Naive thymus-derived CD4-positive, alpha-beta T cell (primary cell): Measurements from ENCODE around the gene SLC12A1. TPM values are rescaled to one million over a fixed set of nuclear protein-coding genes. Genes with fewer than 3 reads are reported as not detected.

Experiments
- ATAC-seq: fragments of 150-1000 bp; cut with Tn5 transposase; 2 replicates; pipeline ENCODE4 v1.10.0; 2021; ENCODE audit warnings: mild to moderate bottlenecking, moderate library complexity
- CTCF ChIA-PET: fragments of 350-600 bp; sonication (Branson Sonifier 250); formaldehyde crosslinking; loops from one replicate; lab custom pipeline; 2021; ENCODE audit warnings: antibody characterized with exemption; lab: Charles Lee
- POLR2A ChIA-PET: fragments of 350-600 bp; sonication (Branson Sonifier 250); formaldehyde crosslinking; loops from one replicate; lab custom pipeline; 2021; ENCODE audit warnings: antibody characterized with exemption, inconsistent platforms; lab: Charles Lee
- DNase-seq, 9 donors: peaks; one replicate each; pipeline versions ENCODE4 v3.0.0 to v3.0.0-alpha.2; 2020 to 2022; ENCODE audit warnings: mixed read lengths in 1 of 9
- H3K27ac ChIP-seq: one replicate; pipeline ENCODE4 v1.7.0; 2013; ENCODE audit warnings: mild to moderate bottlenecking, low read depth, low read length, moderate library complexity
- H3K27me3 ChIP-seq, 2 donors: one replicate each; pipeline ENCODE4 v1.7.0; 2013; ENCODE audit warnings: low read length in 2 of 2, mild to moderate bottlenecking in 2 of 2, moderate library complexity in 2 of 2; ENCODE audit not compliant: control insufficient read depth in 2 of 2, insufficient read depth in 2 of 2
- H3K36me3 ChIP-seq, 3 experiments: 1 replicate in 2 of 3; 2 replicates in 1 of 3; pipeline ENCODE4 v1.7.0; 2013; ENCODE audit warnings: low read length in 3 of 3, mild to moderate bottlenecking in 3 of 3, moderate library complexity in 1 of 3; ENCODE audit not compliant: insufficient read depth in 3 of 3, control insufficient read depth in 2 of 3
- H3K4me1 ChIP-seq, 2 donors: one replicate each; pipeline ENCODE4 v1.7.0; 2013; ENCODE audit warnings: low read length in 2 of 2, mild to moderate bottlenecking in 2 of 2, moderate library complexity in 1 of 2; ENCODE audit not compliant: control insufficient read depth in 2 of 2, insufficient read depth in 2 of 2
- H3K4me3 ChIP-seq: 2 replicates; pipeline ENCODE4 v1.7.0; 2013; ENCODE audit warnings: mild to moderate bottlenecking, low read length
- H3K9me3 ChIP-seq, 3 experiments: 1 replicate in 2 of 3; 2 replicates in 1 of 3; pipeline ENCODE4 v1.7.0; 2013; ENCODE audit warnings: low read length in 3 of 3; ENCODE audit not compliant: control insufficient read depth in 2 of 3
- H3K27ac Mint-ChIP-seq, 9 donors: one replicate each; pipeline ENCODE4 v1.8.0; 2020 to 2022; ENCODE audit warnings: mixed read lengths in 9 of 9, mild to moderate bottlenecking in 8 of 9, moderate library complexity in 5 of 9, inconsistent platforms in 2 of 9
- H3K27me3 Mint-ChIP-seq, 5 donors: one replicate each; pipeline ENCODE4 v1.8.0; 2021 to 2022; ENCODE audit warnings: mixed read lengths in 5 of 5, mild to moderate bottlenecking in 1 of 5
- H3K36me3 Mint-ChIP-seq, 5 donors: one replicate each; pipeline ENCODE4 v1.8.0; 2020 to 2022; ENCODE audit warnings: mixed read lengths in 5 of 5, mild to moderate bottlenecking in 3 of 5, inconsistent platforms in 1 of 5
- H3K4me1 Mint-ChIP-seq, 7 donors: one replicate each; pipeline ENCODE4 v1.8.0; 2020 to 2022; ENCODE audit warnings: mixed read lengths in 7 of 7, mild to moderate bottlenecking in 3 of 7, inconsistent platforms in 1 of 7
- H3K4me3 Mint-ChIP-seq, 10 donors: one replicate each; pipeline ENCODE4 v1.8.0; 2020 to 2022; ENCODE audit warnings: mild to moderate bottlenecking in 10 of 10, mixed read lengths in 10 of 10, moderate library complexity in 6 of 10, inconsistent platforms in 2 of 10
- H3K9me3 Mint-ChIP-seq, 11 donors: one replicate each; pipeline ENCODE4 v1.8.0; 2020 to 2022; ENCODE audit warnings: mixed read lengths in 11 of 11, mild to moderate bottlenecking in 4 of 11, inconsistent platforms in 1 of 11, moderate library complexity in 1 of 11
- intact Hi-C, 2 donors: fragments of 100-400 bp; cut with micrococcal nuclease; formaldehyde crosslinking; loops; one replicate each; pipeline ENCODE4 v1.15.1; 2023
- polyA plus RNA-seq, 2 donors: library from polyadenylated mRNA; unstranded; fragments of 300-500 nt; fragmentation: Illumina TruSeq; gene quantifications; one replicate each; pipeline ENCODE4 v1.2.3, GENCODE V29; 2021
- total RNA-seq, 6 experiments: library from RNA in 5 of 6; stranded (reverse) in 5 of 6; gene quantifications; 1 replicate in 5 of 6; 2 replicates in 1 of 6; pipeline ENCODE4 v1.2.3 and lab custom pipeline; 2021 to 2026

SLC12A1 gene
- total and polyA plus RNA-seq, 7 experiments from 2014 or later, result not detected

DNA sequence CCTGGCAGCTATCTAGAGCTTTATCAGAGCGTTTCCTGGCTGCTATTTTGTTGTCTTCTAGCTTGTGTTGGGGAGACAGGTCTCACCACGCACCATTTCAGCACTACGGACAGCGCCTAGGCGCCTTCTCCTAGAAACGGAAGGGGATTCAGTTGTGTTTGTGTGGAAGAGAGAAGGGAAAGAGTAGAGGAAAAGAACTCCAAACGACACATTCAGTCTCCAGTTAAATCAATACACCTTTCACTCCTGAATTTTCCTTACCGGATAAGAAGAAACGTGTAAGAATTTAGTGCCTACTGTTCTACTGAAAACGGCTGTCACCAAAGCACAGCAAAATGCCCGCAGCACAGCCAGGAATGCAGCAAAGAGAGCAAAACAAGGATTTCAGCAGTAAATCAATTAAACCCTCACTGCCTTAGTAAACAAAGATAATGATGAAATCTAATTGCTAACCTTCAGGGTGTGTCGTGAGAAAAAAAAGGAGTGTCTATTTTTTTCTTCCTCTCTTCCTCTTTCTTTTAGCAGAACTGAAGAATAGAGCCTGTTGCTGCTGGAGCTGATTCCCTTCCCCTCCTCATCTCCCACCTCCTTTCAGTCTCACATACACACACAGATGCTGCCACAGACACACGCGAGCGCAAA, 15.0 kb upstream of the SLC12A1 start:
- Histone ChIP-seq H3K4me3 (no peak overlapping the region), H3K9me3 (no peaks in the 10 kb centered on the region), H3K4me1 (no peaks in the 10 kb centered on the region), H3K36me3 (no peaks in the 10 kb centered on the region), H3K27ac (no peak overlapping the region), H3K27me3 (peaks cover 0 to 6% of the 10 kb centered on the region in 2 donors)
- intact Hi-C loops, result loop anchor here in 1 of 2 donors (5.0 kb wide), 1 partner anchor 696 kb away; no protein-coding TSS in a partner anchor
- ChIA-PET CTCF (no interaction called here), POLR2A (no interaction called here)
- no peaks in the 10 kb centered on the region for H3K36me3 Mint-ChIP-seq
- no peak overlapping the region for H3K27ac Mint-ChIP-seq
- ATAC-seq, result no peak
- H3K9me3 Mint-ChIP-seq, result peaks cover 1 to 14% (median 4%) of the 10 kb centered on the region in 11 donors
- peaks cover 0 to 5% (median 0%) of the 10 kb centered on the region in 7 donors for H3K4me1 Mint-ChIP-seq
- peaks cover 31 to 66% (median 55%) of the 10 kb centered on the region in 5 donors for H3K27me3 Mint-ChIP-seq
- H3K4me3 Mint-ChIP-seq, result peak overlapping the region in 2 of 10 donors; percentile 4 to 26
- DNase-seq, result peak in 5 of 9 donors; percentile 4 to 52 (median 11)

DNA sequence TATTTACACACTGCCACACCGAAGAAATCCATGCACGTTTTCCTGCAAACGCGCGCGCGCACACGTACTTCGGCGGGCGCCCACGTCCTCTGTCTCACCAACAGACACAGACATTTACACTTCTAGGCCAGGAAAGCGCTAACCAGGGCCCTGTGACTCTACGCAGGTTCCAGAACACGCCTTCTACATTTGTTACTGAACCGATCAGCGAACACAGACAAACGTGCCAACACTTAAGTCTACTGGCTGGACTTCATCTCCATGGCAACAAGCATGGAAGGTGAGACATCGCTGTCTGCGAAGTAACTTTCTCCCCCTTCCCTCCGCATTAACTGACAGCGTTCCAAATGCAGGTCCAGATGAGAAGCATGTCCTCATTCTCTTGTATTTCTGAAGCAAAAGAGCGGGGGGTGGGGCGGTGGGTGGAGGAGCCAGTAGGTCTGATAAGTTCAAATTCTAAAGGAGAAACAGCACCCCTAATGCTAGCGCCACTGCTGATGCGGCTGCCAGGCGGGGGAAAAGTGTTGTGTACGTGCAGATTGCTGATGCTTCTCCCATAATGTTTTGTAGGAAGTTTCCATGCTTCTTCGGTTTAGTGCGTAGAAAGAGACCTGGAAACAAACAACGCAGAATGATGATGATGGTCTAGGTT, 14.4 kb upstream of the SLC12A1 start, which contains the start of gene CTXN2:
TSS of gene CTXN2 (plus strand) at position 92 of the 652 bp plus-strand sequence. CDS start 9,636 bp downstream, outside the sequence.
- H3K9me3 Mint-ChIP-seq, result peaks cover 1 to 14% (median 4%) of the 10 kb centered on the region in 11 donors
- ChIA-PET CTCF (no interaction called here), POLR2A (no interaction called here)
- Histone ChIP-seq H3K27me3 (peaks cover 0 to 6% of the 10 kb centered on the region in 2 donors), H3K36me3 (no peaks in the 10 kb centered on the region), H3K27ac (no peak within 1 kb of the TSS), H3K4me3 (no peak within 1 kb of the TSS), H3K9me3 (no peaks in the 10 kb centered on the region), H3K4me1 (no peaks in the 10 kb centered on the region)
- H3K27me3 Mint-ChIP-seq, result peaks cover 33 to 65% (median 56%) of the 10 kb centered on the region in 5 donors
- intact Hi-C loops, result loop anchor here in 1 of 2 donors (5.0 kb wide), 1 partner anchor 696 kb away; no protein-coding TSS in a partner anchor
- peaks cover 0 to 5% (median 0%) of the 10 kb centered on the region in 7 donors for H3K4me1 Mint-ChIP-seq
- no peak for DNase-seq
- H3K36me3 Mint-ChIP-seq, result no peaks in the 10 kb centered on the region
- no peak for ATAC-seq
- peak within 1 kb of the TSS in 2 of 10 donors; percentile 4 to 26 for H3K4me3 Mint-ChIP-seq
- no peak within 1 kb of the TSS for H3K27ac Mint-ChIP-seq

DNA sequence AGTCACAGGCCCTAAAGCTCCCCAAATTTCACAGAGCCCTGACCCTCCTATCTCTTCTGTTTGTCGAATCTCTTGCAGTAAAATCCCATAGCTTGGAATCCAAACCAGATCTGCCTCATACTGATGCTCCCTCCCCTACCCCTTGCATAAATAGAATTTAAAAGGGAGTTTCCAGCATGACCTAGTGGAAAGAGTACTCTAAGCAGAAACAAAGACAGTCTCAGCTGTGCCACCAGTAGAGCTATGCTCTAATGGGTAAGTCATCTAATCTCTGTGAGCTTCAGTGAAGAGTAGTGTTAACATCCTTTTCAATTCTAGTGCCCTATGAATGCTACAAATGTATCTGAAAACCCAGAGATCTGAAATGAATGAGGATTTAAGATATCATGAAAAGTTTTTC, 4.0 kb upstream of the SLC12A1 start:
- Mint-ChIP-seq H3K4me3 (no peak overlapping the region), H3K27ac (no peak overlapping the region), H3K9me3 (peaks cover 0 to 5% (median 0%) of the 10 kb centered on the region in 11 donors), H3K27me3 (peaks cover 29 to 46% (median 36%) of the 10 kb centered on the region in 5 donors), H3K4me1 (no peaks in the 10 kb centered on the region), H3K36me3 (no peaks in the 10 kb centered on the region)
- ATAC-seq, result no peak
- ChIA-PET CTCF (interaction anchor here (0.7 kb wide), 1 partner anchor 16 kb away, joined by 3 read pairs; no protein-coding TSS in a partner anchor), POLR2A (no interaction called here)
- no peaks in the 10 kb centered on the region for H3K36me3 ChIP-seq
- no peak overlapping the region for H3K4me3 ChIP-seq
- no peak overlapping the region for H3K27ac ChIP-seq
- H3K9me3 ChIP-seq, result no peaks in the 10 kb centered on the region
- intact Hi-C loops, result no loop called here
- no peak for DNase-seq
- H3K4me1 ChIP-seq, result no peaks in the 10 kb centered on the region
- H3K27me3 ChIP-seq, result no peaks in the 10 kb centered on the region

GRCh38 chr15:48221261-48221660, 15.2 kb downstream of the SLC12A1 start:
- Histone ChIP-seq H3K36me3 (no peaks in the 10 kb centered on the region), H3K27me3 (no peaks in the 10 kb centered on the region), H3K9me3 (no peaks in the 10 kb centered on the region), H3K27ac (no peak overlapping the region), H3K4me1 (no peaks in the 10 kb centered on the region), H3K4me3 (no peak overlapping the region)
- Mint-ChIP-seq H3K36me3 (no peaks in the 10 kb centered on the region), H3K9me3 (peaks cover 0 to 2% (median 0%) of the 10 kb centered on the region in 11 donors), H3K27ac (no peak overlapping the region), H3K4me1 (no peaks in the 10 kb centered on the region), H3K4me3 (no peak overlapping the region), H3K27me3 (peaks cover 4 to 21% (median 18%) of the 10 kb centered on the region in 5 donors)
- CTCF ChIA-PET, result no interaction called here
- DNase-seq (no peak), ATAC-seq (no peak)
- intact Hi-C loops, result no loop called here
- POLR2A ChIA-PET, result no interaction called here

DNA sequence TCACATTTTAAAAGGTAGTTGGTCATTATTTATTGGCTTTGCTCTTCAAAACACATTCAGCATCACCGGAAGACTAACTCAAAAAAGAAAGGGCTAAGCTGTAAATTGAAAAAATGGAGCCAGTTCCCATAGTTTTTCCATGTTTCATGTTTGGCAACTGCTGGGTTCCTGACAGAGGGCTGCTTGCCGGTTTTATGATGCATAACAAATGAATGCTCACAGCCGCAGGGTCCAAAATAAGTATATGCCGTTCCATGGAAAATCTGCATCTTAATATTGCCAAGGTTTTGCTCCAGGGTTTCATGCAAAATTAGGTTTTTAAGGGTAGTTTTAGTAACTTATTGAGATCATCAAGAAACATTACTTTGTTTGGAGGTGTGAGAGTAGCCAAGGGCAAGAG, 15.8 kb downstream of the SLC12A1 start:
- H3K9me3 Mint-ChIP-seq, result peaks cover 0 to 2% (median 0%) of the 10 kb centered on the region in 11 donors
- H3K9me3 ChIP-seq, result no peaks in the 10 kb centered on the region
- no peaks in the 10 kb centered on the region for H3K4me1 ChIP-seq
- no peak overlapping the region for H3K27ac Mint-ChIP-seq
- ChIA-PET POLR2A (no interaction called here), CTCF (no interaction called here)
- no peak overlapping the region for H3K27ac ChIP-seq
- no peaks in the 10 kb centered on the region for H3K27me3 ChIP-seq
- ATAC-seq, result no peak
- intact Hi-C loops, result no loop called here
- no peaks in the 10 kb centered on the region for H3K4me1 Mint-ChIP-seq
- H3K36me3 ChIP-seq, result no peaks in the 10 kb centered on the region
- no peak overlapping the region for H3K4me3 ChIP-seq
- DNase-seq, result no peak
- H3K4me3 Mint-ChIP-seq, result no peak overlapping the region
- H3K27me3 Mint-ChIP-seq, result peaks cover 5 to 21% (median 18%) of the 10 kb centered on the region in 5 donors
- H3K36me3 Mint-ChIP-seq, result no peaks in the 10 kb centered on the region

GRCh38 chr15:48222627-48223026, 16.5 kb downstream of the SLC12A1 start:
- no peaks in the 10 kb centered on the region for H3K4me1 Mint-ChIP-seq
- CTCF ChIA-PET, result no interaction called here

More at GRCh38 chr15:48222627-48223026, 16.5 kb downstream of the SLC12A1 start:
- no peaks in the 10 kb centered on the region for H3K9me3 ChIP-seq
- intact Hi-C loops, result no loop called here
- Mint-ChIP-seq H3K27ac (no peak overlapping the region), H3K4me3 (no peak overlapping the region), H3K27me3 (peaks cover 11 to 22% (median 18%) of the 10 kb centered on the region in 5 donors), H3K9me3 (peaks cover 0 to 2% (median 0%) of the 10 kb centered on the region in 11 donors), H3K36me3 (no peaks in the 10 kb centered on the region)
- DNase-seq (no peak), ATAC-seq (no peak)
- H3K36me3 ChIP-seq, result no peaks in the 10 kb centered on the region
- no peaks in the 10 kb centered on the region for H3K27me3 ChIP-seq
- no peak overlapping the region for H3K4me3 ChIP-seq
- POLR2A ChIA-PET, result no interaction called here
- H3K27ac ChIP-seq, result no peak overlapping the region
- no peaks in the 10 kb centered on the region for H3K4me1 ChIP-seq
